HG03460 (cell line): ENCODE data around the gene LRRC17.
"Not testable (repeated sequence)": the region's sequence is repeated elsewhere in the genome, so short reads cannot be mapped to it uniquely, and the experiment has no call there.

Experiments
- ATAC-seq: cut with Tn5 transposase; IDR thresholded peaks from one replicate; pipeline ENCODE4 v1.9.1; 2021; ENCODE audit not compliant: unreplicated experiment

LRRC17 gene

DNA sequence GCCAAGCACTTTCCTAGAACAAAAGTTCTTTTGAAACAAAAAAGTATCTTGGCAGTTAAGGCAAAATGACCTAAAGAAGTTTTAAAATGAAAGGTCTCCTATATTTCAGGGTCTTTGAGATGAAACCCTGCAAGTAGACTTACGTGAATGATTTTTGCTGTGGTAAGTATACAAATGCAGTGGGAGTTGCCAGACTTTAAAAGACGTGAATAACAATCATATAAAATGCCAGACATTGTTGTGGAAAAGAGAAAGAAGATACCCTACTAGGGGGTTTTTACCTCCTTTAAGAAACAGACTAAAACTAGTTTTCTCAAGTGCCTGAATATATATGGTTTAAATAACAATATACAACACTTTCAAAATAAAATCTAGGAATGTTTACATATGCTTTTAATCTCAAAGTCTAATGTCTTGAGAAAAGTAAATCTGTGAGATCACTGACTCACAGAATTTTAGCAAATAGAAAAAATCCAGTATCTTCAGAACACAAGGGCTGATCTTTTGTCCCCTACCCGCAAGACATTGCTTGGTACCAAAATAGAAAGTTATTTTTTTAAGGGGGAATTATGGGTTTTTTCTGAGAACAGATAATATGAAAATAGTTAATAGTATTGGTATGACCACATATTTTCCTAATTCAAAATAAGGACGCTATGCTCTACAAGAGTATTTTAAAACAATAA, 29.5 kb downstream of the LRRC17 start:
- ATAC-seq, result no peak

GRCh38 chr7:102942868-102943267, 30.1 kb downstream of the LRRC17 start:
- no peak for ATAC-seq

DNA sequence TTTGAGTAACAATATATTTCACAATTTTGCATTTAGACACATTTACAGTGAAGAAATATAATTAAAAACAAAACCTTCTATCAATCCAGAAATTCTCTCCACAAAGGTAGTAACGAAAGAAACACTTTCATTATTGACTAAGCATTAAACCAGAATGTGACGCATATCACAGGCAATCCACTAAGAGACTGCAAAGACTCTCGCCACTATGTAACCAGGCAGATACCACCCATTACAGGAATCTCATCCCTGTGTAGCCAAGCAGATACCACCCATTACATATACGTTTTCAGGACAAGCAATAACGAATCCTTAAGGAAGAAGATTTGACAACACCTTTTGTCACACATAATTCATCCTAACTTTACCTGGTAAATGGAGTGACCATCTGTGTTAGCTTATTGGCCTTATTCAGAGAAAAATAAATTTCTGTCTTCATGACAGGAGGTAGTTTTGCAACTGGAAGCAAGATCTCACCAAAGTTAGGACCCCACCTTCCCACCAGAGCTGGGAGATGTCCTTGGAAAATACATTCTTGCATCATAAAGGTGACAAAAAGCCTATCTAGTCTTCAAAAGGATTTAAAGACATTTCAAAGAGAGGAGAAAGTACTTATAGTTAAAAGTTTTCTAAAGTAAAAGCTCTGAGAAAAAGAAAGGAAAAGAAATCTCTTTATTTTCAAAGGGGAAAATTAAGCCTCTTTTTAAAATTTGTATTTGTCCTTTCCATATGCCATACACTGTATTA, 30.8 kb downstream of the LRRC17 start:
- ATAC-seq, result no peak

DNA sequence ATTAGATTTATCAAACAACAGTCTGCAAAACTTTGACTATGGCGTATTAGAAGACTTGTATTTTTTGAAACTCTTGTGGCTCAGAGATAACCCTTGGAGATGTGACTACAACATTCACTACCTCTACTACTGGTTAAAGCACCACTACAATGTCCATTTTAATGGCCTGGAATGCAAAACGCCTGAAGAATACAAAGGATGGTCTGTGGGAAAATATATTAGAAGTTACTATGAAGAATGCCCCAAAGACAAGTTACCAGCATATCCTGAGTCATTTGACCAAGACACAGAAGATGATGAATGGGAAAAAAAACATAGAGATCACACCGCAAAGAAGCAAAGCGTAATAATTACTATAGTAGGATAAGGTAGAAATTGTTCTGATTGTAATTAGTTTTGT, 31.4 kb downstream of the LRRC17 start:
- ATAC-seq, result no peak

GRCh38 chr7:102951839-102952238, 39.0 kb downstream of the LRRC17 start:
- no peak for ATAC-seq

GRCh38 chr7:102953406-102953805, 40.6 kb downstream of the LRRC17 start:
- ATAC-seq, result no peak

GRCh38 chr7:102954359-102954758, 41.6 kb downstream of the LRRC17 start:
- ATAC-seq, result not testable (repeated sequence)

GRCh38 chr7:102958004-102958403, 45.2 kb downstream of the LRRC17 start:
- not testable (repeated sequence) for ATAC-seq

DNA sequence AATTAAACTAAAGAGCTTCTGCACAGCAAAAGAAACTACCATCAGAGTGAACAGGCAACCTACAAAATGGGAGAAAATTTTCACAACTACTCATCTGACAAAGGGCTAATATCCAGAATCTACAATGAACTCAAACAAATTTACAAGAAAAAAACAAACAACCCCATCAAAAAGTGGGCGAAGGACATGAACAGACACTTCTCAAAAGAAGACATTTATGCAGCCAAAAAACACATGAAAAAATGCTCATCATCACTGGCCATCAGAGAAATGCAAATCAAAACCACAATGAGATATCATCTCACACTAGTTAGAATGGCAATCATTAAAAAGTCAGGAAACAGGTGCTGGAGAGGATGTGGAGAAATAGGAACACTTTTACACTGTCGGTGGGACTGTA, 49.2 kb downstream of the LRRC17 start:
- not testable (repeated sequence) for ATAC-seq

- ATAC-seq, result no peak
These were observed 53.7 kb downstream of the LRRC17 start for GRCh38 chr7:102966465-102966864.

DNA sequence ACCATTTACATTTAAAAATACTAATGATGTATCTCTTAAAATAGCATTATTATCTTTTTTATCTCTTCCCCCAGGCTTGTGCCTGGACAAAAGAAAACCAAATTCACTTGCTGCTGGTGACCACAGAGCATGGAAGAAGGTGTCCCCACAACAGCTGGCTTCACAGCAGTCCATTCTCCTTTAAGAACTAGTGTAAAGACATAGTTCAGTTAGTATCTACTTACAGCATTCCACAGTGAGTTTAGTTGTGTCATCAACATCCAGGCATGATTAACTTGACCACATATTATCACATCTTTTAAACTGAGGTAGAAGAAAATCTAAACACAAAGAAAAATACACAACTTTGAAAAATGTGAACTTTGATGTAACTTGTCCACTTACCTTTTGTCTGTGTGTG, 55.0 kb downstream of the LRRC17 start:
- ATAC-seq, result no peak

GRCh38 chr7:102973096-102973802, 60.4 kb downstream of the LRRC17 start:
- ATAC-seq, result no peak

DNA sequence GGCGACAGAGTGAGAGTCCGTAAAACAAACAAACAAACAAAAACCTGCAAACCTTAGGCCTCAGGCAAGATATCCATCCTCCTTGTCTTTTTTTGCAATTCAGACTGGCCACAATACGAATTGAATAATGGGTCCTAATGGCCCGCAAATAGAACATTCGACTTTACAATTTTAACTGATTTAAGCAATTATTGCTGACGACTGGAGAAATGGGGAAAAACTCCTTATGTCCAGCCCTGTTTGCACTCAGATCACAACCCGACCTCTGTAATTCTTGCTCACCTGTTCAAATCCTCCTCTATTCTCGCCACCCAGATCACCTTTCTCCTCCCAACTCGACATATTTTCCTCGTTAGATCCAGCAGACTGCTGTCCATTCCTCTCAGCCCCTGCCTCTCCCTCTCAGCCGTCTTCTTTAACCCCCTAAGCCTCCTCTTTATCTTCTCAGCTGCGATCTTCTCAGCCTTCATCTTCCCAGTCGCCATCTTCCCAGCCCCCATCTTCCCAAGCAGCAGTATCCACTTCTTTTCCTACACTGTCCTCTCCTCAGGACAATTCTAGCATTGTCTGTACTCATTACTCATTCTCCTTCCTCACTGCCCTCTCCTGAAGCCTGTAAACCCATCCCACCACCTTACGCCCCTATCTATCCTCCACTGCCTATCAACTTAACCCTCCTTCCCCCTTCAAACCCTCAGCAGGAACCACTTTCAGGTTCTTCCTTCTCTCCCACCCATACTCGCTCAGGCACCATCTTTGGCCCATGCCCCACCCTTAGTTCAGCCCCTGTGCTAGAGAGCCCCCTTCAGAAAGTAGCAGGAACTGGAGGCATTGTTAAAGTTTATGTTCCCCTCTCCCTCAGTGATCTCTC, 61.8 kb downstream of the LRRC17 start:
- no peak for ATAC-seq

DNA sequence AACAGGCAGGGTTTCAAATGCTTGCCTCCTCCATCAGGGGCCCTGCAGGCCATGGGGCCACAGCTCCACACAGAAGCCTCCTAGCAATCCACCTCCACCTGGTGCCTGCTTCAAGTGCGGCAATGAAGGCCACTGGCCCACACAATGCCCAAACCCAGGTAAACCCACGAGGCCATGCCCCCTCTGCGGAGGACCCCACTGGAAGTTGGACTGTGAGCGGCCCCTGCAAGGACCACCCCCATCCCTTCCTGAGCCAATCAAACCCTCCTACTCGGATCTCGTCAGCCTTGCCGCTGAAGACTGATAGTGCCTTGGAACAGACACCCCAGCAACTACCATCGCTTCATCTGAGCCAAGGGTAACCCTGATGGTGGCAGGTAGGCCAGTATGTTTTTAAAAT, 63.1 kb downstream of the LRRC17 start:
- ATAC-seq, result no peak

DNA sequence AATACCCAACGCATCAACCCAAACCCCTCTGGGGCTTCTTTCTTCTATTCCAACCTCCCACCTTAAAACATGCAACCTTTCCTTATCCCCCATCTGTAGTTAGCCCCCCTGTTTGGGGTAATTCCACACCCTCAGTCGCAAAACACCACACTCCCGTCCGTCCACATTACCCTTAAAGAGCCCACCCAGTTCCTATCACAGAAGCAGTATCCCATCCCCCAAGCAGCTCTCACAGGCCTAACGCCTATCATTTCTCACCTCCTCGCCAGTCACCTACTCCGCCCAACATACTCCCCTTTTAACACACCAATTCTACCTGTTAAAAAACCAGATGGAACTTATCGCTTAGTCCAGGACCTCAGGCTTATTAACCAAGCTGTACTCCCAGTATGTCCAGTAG, 63.7 kb downstream of the LRRC17 start:
- ATAC-seq, result no peak

DNA sequence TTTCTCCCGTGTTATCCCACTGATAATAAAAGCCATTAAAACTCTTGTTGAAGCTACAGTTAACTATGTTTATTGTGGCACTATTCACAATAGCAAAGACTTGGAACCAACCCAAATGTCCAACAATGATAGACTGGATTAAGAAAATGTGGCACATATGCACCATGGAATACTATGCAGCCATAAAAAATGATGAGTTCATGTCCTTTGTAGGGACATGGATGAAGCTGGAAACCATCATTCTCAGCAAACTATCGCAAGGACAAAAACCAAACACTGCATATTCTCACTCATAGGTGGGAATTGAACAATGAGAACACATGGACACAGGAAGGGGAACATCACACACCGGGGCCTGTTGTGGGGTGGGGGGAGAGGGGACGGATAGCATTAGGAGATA, 64.8 kb downstream of the LRRC17 start:
- ATAC-seq, result not testable (repeated sequence)

DNA sequence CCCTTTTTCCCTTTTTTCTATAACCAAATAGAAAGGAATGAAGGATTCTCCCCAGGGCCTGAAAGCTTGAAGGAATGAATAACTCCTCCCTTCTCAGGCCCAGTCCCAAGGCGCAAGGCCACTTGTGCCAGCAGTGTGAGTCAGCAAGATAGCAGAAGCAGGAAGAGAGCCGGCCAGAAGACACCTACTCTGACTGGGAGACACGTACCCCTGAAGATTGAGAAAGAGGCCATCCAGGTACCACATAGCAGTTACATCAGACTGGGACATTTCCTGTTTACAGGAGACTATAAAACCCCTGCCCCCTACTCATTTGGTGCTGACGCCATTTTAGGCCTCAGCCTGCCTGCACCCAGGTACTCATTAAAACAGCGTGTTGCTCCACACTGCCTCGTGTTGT, 65.5 kb downstream of the LRRC17 start:
- ATAC-seq, result no peak

GRCh38 chr7:102979670-102980069, 66.9 kb downstream of the LRRC17 start:
- ATAC-seq, result no peak

DNA sequence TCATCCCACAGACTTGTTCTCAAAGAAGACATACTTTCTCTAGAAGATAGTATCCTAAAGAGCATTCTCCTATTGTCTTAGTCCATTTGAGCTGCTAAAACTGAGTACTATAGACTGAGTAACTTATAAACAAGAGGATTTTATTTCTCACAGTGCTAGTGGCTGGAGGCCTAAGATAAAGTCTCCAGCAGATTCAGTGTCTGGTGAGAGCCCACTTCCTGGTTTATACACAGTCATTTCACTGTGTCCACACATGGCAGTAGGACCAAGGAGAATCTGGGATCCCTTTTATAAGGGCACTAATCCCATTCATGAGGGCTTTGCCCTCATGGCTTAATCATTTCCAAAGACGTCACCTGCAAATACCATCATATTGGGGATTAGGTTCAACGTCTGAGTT, 68.7 kb downstream of the LRRC17 start:
- no peak for ATAC-seq

DNA sequence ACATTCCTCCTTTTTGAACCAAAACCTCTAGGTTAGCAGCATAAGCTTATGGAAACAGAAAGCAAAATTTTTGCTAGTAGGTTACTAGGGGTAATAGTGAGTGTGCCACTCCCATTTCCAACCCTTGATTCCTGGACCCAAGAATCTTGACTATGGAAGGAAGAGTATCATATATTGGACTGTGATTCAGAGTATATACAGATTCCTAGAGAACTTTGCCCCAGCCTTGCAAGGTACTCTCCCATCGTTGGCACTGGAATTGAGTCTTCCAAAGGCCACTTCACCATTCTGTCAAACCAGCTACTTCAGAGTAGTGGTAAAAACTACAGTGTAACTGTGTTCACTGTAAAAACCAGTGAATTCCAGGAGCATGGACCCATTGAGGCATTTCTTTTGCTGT, 69.4 kb downstream of the LRRC17 start:
- ATAC-seq, result no peak

DNA sequence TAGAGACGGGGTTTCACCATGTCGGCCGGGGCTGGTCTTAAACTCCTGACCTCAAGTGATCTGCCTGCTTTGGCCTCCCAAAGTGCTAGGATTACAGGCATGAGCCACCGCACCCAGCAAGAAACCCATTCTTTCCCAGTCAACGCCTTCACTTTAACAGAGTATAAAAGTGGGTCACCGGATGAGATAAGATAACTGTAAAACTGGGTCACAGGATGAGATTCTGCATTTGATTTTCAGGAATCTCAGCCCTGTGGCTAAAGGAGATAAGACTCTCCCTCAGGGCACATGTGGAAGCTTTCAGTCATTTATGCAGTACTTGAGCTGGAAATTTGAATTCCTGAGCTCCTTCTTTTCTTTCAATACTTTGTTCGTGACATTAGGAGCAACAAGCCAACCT, 70.8 kb downstream of the LRRC17 start:
- no peak for ATAC-seq
